CD4-positive, alpha-beta T cell treated with Interleukin-17A for 4 hours (primary cell): Measurements from ENCODE around the gene OR2G3.
A peak's percentile ranks its signal among the peaks of the same experiment; 100 is the strongest.

Experiments used
- DNase-seq: peaks from one replicate; pipeline ENCODE4 v3.0.0-alpha.2; 2020; ENCODE audit warnings: mixed read lengths

The OR2G3 gene

GRCh38 chr1:247605286-247605685, at the start of gene OR2G3:
Gene OR2G3 (plus strand): TSS chr1:247605586. CDS start chr1:247605586, 0 bp downstream.
- no peak for DNase-seq

GRCh38 chr1:247557926-247558674, 47.3 kb upstream of the OR2G3 start:
- no peak for DNase-seq

- DNase-seq: no peak
These were observed 43.7 kb upstream of the OR2G3 start for GRCh38 chr1:247561711-247562110.

- DNase-seq: no peak
These were observed 43.2 kb upstream of the OR2G3 start for GRCh38 chr1:247562198-247562597.

GRCh38 chr1:247574236-247574635, 31.1 kb upstream of the OR2G3 start:
- no peak for DNase-seq

GRCh38 chr1:247574664-247575063, 30.7 kb upstream of the OR2G3 start:
- no peak for DNase-seq

GRCh38 chr1:247576514-247576913, 28.9 kb upstream of the OR2G3 start:
- no peak for DNase-seq

- DNase-seq: no peak
These were observed 26.4 kb upstream of the OR2G3 start for GRCh38 chr1:247578946-247579460.

- no peak for DNase-seq
These were observed 17.3 kb upstream of the OR2G3 start, which contains the start of gene OR2G2 for GRCh38 chr1:247588060-247588459. Gene OR2G2 (plus strand): TSS chr1:247588360. CDS start chr1:247588360, 0 bp downstream.

- DNase-seq: no peak
These were observed 8.0 kb downstream of the OR2G3 start for GRCh38 chr1:247613405-247613804.

GRCh38 chr1:247614625-247615024, 9.2 kb downstream of the OR2G3 start:
- DNase-seq: no peak

GRCh38 chr1:247627951-247628350, 22.6 kb downstream of the OR2G3 start:
- DNase-seq: no peak

GRCh38 chr1:247638011-247638410, 32.6 kb downstream of the OR2G3 start:
- DNase-seq: no peak

GRCh38 chr1:247638781-247639180, 33.4 kb downstream of the OR2G3 start:
- no peak for DNase-seq

- peak; percentile 53 for DNase-seq
These were observed 34.1 kb downstream of the OR2G3 start for GRCh38 chr1:247639381-247639981.

GRCh38 chr1:247642742-247643141, 37.4 kb downstream of the OR2G3 start:
- DNase-seq: no peak

GRCh38 chr1:247646867-247647266, 41.5 kb downstream of the OR2G3 start:
- no peak for DNase-seq

- DNase-seq: no peak
These were observed 42.5 kb downstream of the OR2G3 start for GRCh38 chr1:247647864-247648263.

GRCh38 chr1:247653040-247653439, 47.7 kb downstream of the OR2G3 start:
- no peak for DNase-seq
